Neural cell (in vitro differentiated cells): Measurements from ENCODE around the gene CD1C. TPM values are rescaled to one million over a fixed set of nuclear protein-coding genes. Genes with fewer than 3 reads are reported as not detected.

Experiments
- H2AFZ ChIP-seq: fragments of 200-600, 300-800 bp; sonication (generic), shearing (Covaris generic); 2 replicates; pipeline ENCODE4 v1.6.0; 2014; ENCODE audit warnings: low read depth, mild to moderate bottlenecking, antibody characterized with exemption, low read length, moderate library complexity
- H3F3A ChIP-seq: fragments of 200-600 bp; shearing (Covaris generic); 2 replicates; pipeline ENCODE4 v1.6.1; 2016; ENCODE audit warnings: mild to moderate bottlenecking, moderate library complexity, mixed read lengths, antibody characterized with exemption, low read length; ENCODE audit not compliant: insufficient read depth, poor library complexity, severe bottlenecking
- H3K27ac ChIP-seq: fragments of 200-600, 300-800 bp; sonication (generic), shearing (Covaris generic); 2 replicates; pipeline ENCODE4 v1.5.1; 2014; ENCODE audit warnings: mild to moderate bottlenecking, low read length, moderate library complexity
- H3K27me3 ChIP-seq: fragments of 300-800, 200-600 bp; sonication (generic), shearing (Covaris generic); 2 replicates; pipeline ENCODE4 v1.6.0; 2014; ENCODE audit warnings: mild to moderate bottlenecking, low read depth, low read length, moderate library complexity; ENCODE audit not compliant: insufficient read depth
- H3K36me3 ChIP-seq: fragments of 300-800, 200-600 bp; sonication (generic), shearing (Covaris generic); 2 replicates; pipeline ENCODE4 v1.5.1; 2014; ENCODE audit warnings: mild to moderate bottlenecking, antibody characterized with exemption, low read length, moderate library complexity; ENCODE audit not compliant: insufficient read depth
- H3K4me2 ChIP-seq: fragments of 300-800, 200-600 bp; sonication (generic), shearing (Covaris generic); 2 replicates; pipeline ENCODE4 v1.6.0; 2014; ENCODE audit warnings: mild to moderate bottlenecking, low read length
- H3K4me3 ChIP-seq: fragments of 300-800, 200-600 bp; sonication (generic), shearing (Covaris generic); 2 replicates; pipeline ENCODE4 v1.5.1; 2014; ENCODE audit warnings: mild to moderate bottlenecking, low read length, moderate library complexity
- H3K79me2 ChIP-seq: fragments of 200-600 bp; shearing (Covaris generic); replicated peaks from 2 replicates; pipeline ENCODE4 v1.6.0; 2014; ENCODE audit warnings: mild to moderate bottlenecking, low read length, moderate library complexity; ENCODE audit not compliant: insufficient read depth
- H3K9ac ChIP-seq: fragments of 300-800, 200-600 bp; sonication (generic), shearing (Covaris generic); 2 replicates; pipeline ENCODE4 v1.6.1; 2016; ENCODE audit warnings: mild to moderate bottlenecking, low read length, mixed read lengths
- H3K9me2 ChIP-seq: fragments of 200-600 bp; shearing (Covaris generic); 2 replicates; pipeline ENCODE4 v1.6.1; 2016; ENCODE audit warnings: mild to moderate bottlenecking, low read length, mixed read lengths; ENCODE audit not compliant: insufficient read depth
- H3K9me3 ChIP-seq: fragments of 200-600, 300-800 bp; sonication (generic), shearing (Covaris generic); 2 replicates; pipeline ENCODE4 v1.6.1; 2016; ENCODE audit warnings: mild to moderate bottlenecking, mixed run types, low read length, moderate library complexity, mixed read lengths
- H4K20me1 ChIP-seq: fragments of 200-600 bp; shearing (Covaris generic); 2 replicates; pipeline ENCODE4 v1.6.1; 2016; ENCODE audit warnings: mild to moderate bottlenecking, mixed run types; ENCODE audit not compliant: insufficient read depth
- EP300 ChIP-seq: fragments of 450-650 bp; conservative IDR thresholded peaks from 2 replicates; pipeline ENCODE4 v1.6.1; 2014; ENCODE audit warnings: antibody characterized with exemption, mild to moderate bottlenecking, moderate library complexity; ENCODE audit not compliant: poor library complexity, severe bottlenecking
- EZH2 ChIP-seq: fragments of 200-600, 300-800 bp; shearing (Covaris generic), sonication (generic); IDR thresholded peaks from 2 replicates; pipeline ENCODE4 v1.6.1; 2014; ENCODE audit warnings: antibody characterized with exemption, low read length, borderline replicate concordance, mild to moderate bottlenecking; ENCODE audit not compliant: insufficient read depth, poor library complexity, severe bottlenecking
- MXI1 ChIP-seq: fragments of 450-650 bp; conservative IDR thresholded peaks from 2 replicates; pipeline ENCODE4 v1.6.1; 2014; ENCODE audit warnings: antibody characterized with exemption, mild to moderate bottlenecking; ENCODE audit not compliant: poor library complexity, severe bottlenecking
- POLR2AphosphoS5 ChIP-seq: IDR thresholded peaks from 2 replicates; pipeline ENCODE4 v1.6.1; 2012
- RAD21 ChIP-seq: fragments of 450-650 bp; conservative IDR thresholded peaks from 2 replicates; pipeline ENCODE4 v1.6.1; 2014; ENCODE audit warnings: antibody characterized with exemption, mild to moderate bottlenecking, moderate library complexity
- SMC3 ChIP-seq: fragments of 450-650 bp; conservative IDR thresholded peaks from 2 replicates; pipeline ENCODE4 v1.6.1; 2014; ENCODE audit warnings: antibody characterized with exemption, mild to moderate bottlenecking, moderate library complexity; ENCODE audit not compliant: poor library complexity
- TAF1 ChIP-seq: IDR thresholded peaks from 2 replicates; pipeline ENCODE4 v1.6.1; 2012; ENCODE audit warnings: low read depth
- polyA plus RNA-seq: library from polyadenylated mRNA; depleted of rRNA; stranded (reverse); fragments of >200 nt; gene quantifications from 2 replicates; pipeline ENCODE4 v1.2.3, GENCODE V29; 2014
- TF ChIP-seq, protein P1 (sequence below): fragments of 450-650 bp; IDR thresholded peaks from 2 replicates; pipeline ENCODE4 v1.5.1; 2014; ENCODE audit warnings: antibody characterized with exemption, mild to moderate bottlenecking, moderate library complexity; ENCODE audit not compliant: poor library complexity, severe bottlenecking
- TF ChIP-seq, protein P2 (sequence below): IDR thresholded peaks from 2 replicates; pipeline ENCODE4 v1.6.1; 2012; ENCODE audit warnings: borderline replicate concordance

CD1C gene
- polyA plus RNA-seq, 1 donor from 2014 or later: not detected

DNA sequence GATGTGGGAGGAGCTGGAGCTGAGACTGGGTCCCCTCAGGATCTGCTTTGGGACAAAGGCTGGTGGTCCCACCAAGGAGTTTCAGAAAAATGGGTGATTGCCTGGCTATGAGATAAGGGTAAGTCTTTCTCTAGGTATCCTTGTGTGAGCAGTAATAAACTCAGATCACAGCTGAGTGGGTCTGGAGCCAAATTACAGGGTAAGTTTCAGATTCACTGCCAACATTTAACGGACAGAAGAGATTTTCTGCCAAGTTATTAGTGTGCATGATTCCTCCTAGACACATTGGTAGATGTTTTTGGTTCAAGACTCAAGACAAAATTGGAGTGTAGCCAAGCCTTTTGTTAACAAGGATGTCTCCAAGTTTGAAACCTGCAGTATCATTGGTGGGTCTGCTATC, 34.1 kb downstream of the CD1C start:
- Histone ChIP-seq H3K9me3 (no peaks in the 10 kb centered on the region), H3F3A (no peaks in the 10 kb centered on the region), H3K27me3 (no peaks in the 10 kb centered on the region), H2AFZ (no peak overlapping the region), H3K9me2 (no peaks in the 10 kb centered on the region), H3K36me3 (no peaks in the 10 kb centered on the region), H3K9ac (no peak overlapping the region), H3K79me2 (no peaks in the 10 kb centered on the region), H3K27ac (no peak overlapping the region), H3K4me3 (no peak overlapping the region), H3K4me2 (no peak overlapping the region), H4K20me1 (no peaks in the 10 kb centered on the region)
- TF ChIP-seq MXI1: no peak
- TF ChIP-seq, protein P1, sequence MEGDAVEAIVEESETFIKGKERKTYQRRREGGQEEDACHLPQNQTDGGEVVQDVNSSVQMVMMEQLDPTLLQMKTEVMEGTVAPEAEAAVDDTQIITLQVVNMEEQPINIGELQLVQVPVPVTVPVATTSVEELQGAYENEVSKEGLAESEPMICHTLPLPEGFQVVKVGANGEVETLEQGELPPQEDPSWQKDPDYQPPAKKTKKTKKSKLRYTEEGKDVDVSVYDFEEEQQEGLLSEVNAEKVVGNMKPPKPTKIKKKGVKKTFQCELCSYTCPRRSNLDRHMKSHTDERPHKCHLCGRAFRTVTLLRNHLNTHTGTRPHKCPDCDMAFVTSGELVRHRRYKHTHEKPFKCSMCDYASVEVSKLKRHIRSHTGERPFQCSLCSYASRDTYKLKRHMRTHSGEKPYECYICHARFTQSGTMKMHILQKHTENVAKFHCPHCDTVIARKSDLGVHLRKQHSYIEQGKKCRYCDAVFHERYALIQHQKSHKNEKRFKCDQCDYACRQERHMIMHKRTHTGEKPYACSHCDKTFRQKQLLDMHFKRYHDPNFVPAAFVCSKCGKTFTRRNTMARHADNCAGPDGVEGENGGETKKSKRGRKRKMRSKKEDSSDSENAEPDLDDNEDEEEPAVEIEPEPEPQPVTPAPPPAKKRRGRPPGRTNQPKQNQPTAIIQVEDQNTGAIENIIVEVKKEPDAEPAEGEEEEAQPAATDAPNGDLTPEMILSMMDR: no peak
- TF ChIP-seq SMC3: no peak
- TF ChIP-seq, protein P2, sequence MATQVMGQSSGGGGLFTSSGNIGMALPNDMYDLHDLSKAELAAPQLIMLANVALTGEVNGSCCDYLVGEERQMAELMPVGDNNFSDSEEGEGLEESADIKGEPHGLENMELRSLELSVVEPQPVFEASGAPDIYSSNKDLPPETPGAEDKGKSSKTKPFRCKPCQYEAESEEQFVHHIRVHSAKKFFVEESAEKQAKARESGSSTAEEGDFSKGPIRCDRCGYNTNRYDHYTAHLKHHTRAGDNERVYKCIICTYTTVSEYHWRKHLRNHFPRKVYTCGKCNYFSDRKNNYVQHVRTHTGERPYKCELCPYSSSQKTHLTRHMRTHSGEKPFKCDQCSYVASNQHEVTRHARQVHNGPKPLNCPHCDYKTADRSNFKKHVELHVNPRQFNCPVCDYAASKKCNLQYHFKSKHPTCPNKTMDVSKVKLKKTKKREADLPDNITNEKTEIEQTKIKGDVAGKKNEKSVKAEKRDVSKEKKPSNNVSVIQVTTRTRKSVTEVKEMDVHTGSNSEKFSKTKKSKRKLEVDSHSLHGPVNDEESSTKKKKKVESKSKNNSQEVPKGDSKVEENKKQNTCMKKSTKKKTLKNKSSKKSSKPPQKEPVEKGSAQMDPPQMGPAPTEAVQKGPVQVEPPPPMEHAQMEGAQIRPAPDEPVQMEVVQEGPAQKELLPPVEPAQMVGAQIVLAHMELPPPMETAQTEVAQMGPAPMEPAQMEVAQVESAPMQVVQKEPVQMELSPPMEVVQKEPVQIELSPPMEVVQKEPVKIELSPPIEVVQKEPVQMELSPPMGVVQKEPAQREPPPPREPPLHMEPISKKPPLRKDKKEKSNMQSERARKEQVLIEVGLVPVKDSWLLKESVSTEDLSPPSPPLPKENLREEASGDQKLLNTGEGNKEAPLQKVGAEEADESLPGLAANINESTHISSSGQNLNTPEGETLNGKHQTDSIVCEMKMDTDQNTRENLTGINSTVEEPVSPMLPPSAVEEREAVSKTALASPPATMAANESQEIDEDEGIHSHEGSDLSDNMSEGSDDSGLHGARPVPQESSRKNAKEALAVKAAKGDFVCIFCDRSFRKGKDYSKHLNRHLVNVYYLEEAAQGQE: no peak
- no peak for TF ChIP-seq EP300
- TF ChIP-seq POLR2AphosphoS5: no peak
- TF ChIP-seq EZH2: no peak
- TF ChIP-seq TAF1: no peak
- TF ChIP-seq RAD21: no peak

DNA sequence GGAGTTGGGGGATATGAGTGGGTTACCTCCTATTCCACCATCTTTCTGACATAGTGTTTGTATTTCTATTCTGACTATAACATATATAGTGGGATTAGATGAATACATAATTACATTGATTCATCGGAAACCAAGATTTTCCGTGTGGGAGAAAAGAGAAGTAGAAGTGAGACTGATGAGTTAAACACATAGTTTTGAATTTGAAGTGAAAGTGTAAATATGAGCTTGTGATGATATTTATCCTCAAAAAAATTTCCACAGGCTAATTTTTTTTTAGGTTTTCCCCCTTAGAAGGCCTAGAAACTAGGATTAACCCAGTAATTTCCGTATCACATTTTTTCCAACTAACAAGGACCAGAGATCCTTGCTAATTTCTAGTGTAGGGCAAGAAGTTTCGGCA, 34.7 kb downstream of the CD1C start:
- Histone ChIP-seq H3K4me3 (no peak overlapping the region), H3K4me2 (no peak overlapping the region), H3K79me2 (no peaks in the 10 kb centered on the region), H3K9ac (no peak overlapping the region), H3K36me3 (no peaks in the 10 kb centered on the region), H3K9me2 (no peaks in the 10 kb centered on the region), H4K20me1 (no peaks in the 10 kb centered on the region), H3K9me3 (no peaks in the 10 kb centered on the region), H3K27ac (no peak overlapping the region), H3F3A (no peaks in the 10 kb centered on the region), H3K27me3 (no peaks in the 10 kb centered on the region), H2AFZ (no peak overlapping the region)
- TF ChIP-seq SMC3 (no peak), RAD21 (no peak), TAF1 (no peak), EZH2 (no peak), EP300 (no peak), POLR2AphosphoS5 (no peak), MXI1 (no peak)
- TF ChIP-seq, protein P2: no peak
- TF ChIP-seq, protein P1: no peak
